ENCODE data around the gene ARAP3.
A peak's percentile ranks its signal among the peaks of the same experiment; 100 is the strongest.

ARAP3 gene

GRCh38 chr5:141609044-141609443 lies 73.0 kb downstream of the ARAP3 start:
- DNase-seq, result no peak

- no peak for DNase-seq
These were observed 73.5 kb downstream of the ARAP3 start for GRCh38 chr5:141608557-141608956.

- DNase-seq, result no peak
These were observed 74.0 kb downstream of the ARAP3 start for GRCh38 chr5:141608046-141608445.

- DNase-seq, result peak; percentile 64
These were observed 76.3 kb downstream of the ARAP3 start for GRCh38 chr5:141605523-141606277.

- DNase-seq, result no peak
These were observed 77.9 kb downstream of the ARAP3 start for GRCh38 chr5:141603923-141604717.

Measured in activated CD4-positive, alpha-beta T cell treated with anti-CD3 and anti-CD28 coated beads for 4 hours (primary cell).